ENCODE results near the gene TUBGCP6. TPM values are rescaled to one million over a fixed set of nuclear protein-coding genes. Genes with fewer than 3 reads are reported as not detected.

The TUBGCP6 gene
- total RNA-seq, 1 donor from 2014 or later: 45.4 TPM

DNA sequence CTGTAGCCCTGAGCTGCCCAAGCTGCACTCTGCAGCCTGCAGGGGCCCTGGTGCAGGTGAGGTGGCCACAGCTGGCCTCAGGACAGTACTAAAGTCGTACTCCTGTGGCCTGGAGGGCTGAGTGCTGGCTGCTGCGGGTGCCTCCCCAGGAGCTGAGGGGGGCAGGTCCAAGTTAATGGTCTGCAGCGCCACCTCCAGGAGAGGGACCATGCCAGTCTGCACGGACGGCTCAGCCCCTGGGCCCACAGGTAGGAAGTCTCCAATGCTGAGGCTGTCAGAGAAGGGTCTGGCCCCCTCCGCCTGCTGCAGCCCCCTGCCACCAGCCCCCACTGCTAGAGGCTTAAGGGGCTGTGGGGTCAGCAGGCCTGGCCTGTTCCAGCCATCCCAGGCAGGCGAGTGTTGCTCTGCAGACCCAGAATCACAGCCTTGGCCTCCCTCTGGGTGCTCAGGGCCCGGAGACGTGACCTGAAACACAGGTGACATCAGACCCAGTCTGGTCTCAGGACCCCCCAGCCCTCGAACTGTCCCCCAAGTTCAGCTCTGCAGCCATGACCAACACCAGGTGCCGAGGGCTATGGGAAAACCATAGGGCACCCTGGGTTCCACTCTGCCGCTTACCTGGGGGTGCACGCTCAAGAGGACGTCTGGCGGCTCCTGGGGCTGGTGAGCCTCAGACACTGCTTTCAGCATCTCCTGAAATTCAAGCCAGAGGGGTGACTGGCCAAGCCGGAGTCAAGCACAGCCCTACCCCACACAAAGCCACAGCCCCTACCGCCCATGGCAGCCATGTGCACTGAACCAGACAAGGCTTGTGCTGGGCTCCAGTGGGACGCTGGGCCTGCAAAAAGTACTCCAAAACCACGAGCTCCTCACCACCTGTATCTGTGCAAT, 23.2 kb downstream of the TUBGCP6 start:
- H3K36me3 ChIP-seq: peaks cover 0 to 85% of the 10 kb centered on the region in 2 donors
- intact Hi-C loops (cut with DNase I): no loop called here
- H3K27ac ChIP-seq: no peak overlapping the region
- no peaks in the 10 kb centered on the region for H3K27me3 ChIP-seq
- H3K4me1 ChIP-seq: no peaks in the 10 kb centered on the region
- no peak for TF ChIP-seq POLR2A (IDR thresholded peaks at IDR 0.05)
- TF ChIP-seq POLR2AphosphoS5 (IDR thresholded peaks at IDR 0.05; ENCODE audit: insufficient read depth in 1 of 2, low read depth in 1 of 2): no peak
- TF ChIP-seq, protein P1, sequence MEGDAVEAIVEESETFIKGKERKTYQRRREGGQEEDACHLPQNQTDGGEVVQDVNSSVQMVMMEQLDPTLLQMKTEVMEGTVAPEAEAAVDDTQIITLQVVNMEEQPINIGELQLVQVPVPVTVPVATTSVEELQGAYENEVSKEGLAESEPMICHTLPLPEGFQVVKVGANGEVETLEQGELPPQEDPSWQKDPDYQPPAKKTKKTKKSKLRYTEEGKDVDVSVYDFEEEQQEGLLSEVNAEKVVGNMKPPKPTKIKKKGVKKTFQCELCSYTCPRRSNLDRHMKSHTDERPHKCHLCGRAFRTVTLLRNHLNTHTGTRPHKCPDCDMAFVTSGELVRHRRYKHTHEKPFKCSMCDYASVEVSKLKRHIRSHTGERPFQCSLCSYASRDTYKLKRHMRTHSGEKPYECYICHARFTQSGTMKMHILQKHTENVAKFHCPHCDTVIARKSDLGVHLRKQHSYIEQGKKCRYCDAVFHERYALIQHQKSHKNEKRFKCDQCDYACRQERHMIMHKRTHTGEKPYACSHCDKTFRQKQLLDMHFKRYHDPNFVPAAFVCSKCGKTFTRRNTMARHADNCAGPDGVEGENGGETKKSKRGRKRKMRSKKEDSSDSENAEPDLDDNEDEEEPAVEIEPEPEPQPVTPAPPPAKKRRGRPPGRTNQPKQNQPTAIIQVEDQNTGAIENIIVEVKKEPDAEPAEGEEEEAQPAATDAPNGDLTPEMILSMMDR (IDR thresholded peaks at IDR 0.05): no peak
- no peaks in the 10 kb centered on the region for H3K9me3 ChIP-seq
- DNase-seq (ENCODE audit: extremely low spot score in 2 of 2): no peak
- no peak overlapping the region for H3K4me3 ChIP-seq

DNA sequence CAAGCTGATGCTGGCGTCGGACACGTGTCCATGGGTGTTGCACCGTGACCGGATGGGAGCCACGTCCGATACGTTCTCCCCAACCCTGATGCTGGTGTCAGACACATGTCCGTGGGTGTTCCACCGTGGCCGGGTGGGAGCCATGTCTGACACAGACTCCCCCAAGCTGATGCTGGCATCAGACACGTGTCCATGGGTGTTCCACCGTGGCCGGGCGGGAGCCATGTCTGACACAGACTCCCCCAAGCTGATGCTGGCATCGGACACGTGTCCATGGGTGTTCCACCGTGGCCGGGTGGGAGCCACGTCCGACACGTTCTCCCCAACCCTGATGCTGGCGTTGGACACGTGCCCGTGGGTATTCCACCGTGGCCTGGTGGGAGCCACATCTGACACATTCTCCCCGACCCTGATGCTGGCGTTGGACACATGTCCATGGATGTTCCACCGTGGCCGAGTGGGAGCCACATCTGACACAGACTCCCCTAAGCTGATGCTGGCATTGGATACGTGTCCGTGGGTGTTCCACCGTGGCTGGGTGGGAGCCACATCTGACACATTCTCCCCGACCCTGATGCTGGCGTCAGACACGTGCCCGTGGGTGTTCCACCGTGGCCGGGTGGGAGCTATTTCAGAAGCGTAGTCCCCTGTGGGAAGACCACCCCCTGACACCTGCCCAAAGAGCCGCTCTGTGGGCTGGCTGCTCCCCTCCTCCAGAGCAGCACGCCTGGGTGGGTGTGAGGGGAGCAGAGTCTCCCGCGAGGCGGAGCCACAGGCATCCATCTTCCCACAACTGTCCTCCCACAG, 24.0 kb downstream of the TUBGCP6 start:
- intact Hi-C loops (cut with DNase I): no loop called here
- H3K36me3 ChIP-seq: peaks cover 0 to 85% of the 10 kb centered on the region in 2 donors
- DNase-seq (ENCODE audit: extremely low spot score in 2 of 2): no peak

DNA sequence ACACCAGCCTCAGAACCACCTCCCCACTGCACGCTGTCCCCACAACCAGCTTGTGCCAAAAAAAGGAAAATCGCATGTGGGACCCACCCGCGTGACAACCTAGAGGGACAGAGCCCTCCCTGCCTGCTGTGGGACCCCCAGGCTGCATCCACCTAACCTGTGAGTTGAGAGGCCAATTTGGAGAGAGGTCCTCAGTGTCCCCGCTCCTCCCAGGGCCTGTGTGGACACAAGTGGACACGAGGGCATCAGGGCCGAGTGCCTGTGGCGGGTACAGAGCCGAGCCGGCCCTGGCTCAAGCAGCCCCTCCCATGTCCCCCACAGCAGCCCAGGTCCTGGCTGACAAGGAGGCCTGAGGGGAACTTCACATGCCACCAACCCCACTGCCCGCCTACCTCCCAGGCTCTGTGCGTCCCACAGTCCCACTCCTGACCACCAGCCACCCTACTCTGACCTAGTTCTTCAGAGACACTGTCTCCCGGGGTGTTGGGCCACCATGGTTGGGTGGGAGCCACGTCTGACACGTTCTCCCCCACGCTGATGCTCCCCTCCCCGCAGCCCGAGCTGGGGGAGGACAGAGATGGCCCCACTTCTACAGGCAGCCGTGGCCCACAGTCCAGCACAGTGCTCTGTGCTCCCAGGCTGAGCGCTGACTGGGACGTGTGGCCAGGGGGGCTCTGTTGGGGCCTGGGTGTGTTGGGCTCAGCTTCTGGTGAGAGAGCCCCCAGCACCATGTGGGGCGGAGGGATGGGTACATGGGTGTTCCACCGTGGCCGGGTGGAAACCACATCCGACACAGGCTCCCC, 24.8 kb downstream of the TUBGCP6 start:
- no peak for TF ChIP-seq POLR2A (IDR thresholded peaks at IDR 0.05)
- TF ChIP-seq, protein P1 (IDR thresholded peaks at IDR 0.05): no peak
- no peak for TF ChIP-seq POLR2AphosphoS5 (IDR thresholded peaks at IDR 0.05; ENCODE audit: insufficient read depth in 1 of 2, low read depth in 1 of 2)
- H3K27ac ChIP-seq: no peak overlapping the region
- intact Hi-C loops (cut with DNase I): no loop called here

More for the DNA sequence above, 24.0 kb downstream of the TUBGCP6 start:
- Histone ChIP-seq H3K27me3 (no peaks in the 10 kb centered on the region), H3K9me3 (no peaks in the 10 kb centered on the region), H3K4me1 (no peaks in the 10 kb centered on the region), H3K27ac (no peak overlapping the region), H3K4me3 (no peak overlapping the region)
- no peak for TF ChIP-seq POLR2AphosphoS5 (IDR thresholded peaks at IDR 0.05; ENCODE audit: insufficient read depth in 1 of 2, low read depth in 1 of 2)
- no peak for TF ChIP-seq POLR2A (IDR thresholded peaks at IDR 0.05)
- TF ChIP-seq, protein P1 (IDR thresholded peaks at IDR 0.05): no peak

DNA sequence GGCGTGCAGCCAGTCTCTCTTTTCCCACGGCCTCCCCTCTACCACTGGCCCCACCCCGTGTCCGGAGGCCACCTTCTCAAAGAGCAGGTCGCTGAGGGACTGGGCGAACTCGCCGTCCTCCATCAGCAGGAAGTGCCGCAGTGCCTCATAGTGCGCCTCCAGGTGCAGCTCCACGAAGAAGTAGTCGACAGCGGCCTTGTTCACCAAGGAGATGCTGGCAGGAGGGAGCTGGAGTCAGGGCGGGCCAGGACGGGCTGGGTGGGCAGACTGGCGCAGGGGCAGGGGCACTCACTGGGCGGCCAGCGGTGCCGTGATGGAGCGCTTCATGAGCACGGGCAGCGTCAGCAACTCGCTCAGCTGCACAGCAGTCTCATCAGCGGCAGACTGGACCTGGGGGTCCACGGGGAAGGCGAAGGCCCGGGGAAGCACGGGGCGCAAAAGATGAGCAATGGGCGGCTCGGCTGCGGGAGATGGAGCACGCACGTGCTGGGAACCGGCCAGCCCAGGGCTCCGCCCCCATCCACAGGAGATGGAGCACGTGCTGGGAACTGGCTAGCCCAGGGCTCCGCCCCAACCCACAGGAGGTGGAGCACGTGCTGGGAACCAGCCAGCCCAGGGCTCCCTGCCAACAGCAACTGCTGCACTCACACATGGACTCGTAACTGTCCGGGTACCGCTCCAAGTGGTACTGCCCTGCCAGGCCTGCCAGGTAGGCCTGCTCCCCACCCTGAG, 25.7 kb downstream of the TUBGCP6 start:
- Histone ChIP-seq H3K36me3 (peaks cover 0 to 84% of the 10 kb centered on the region in 2 donors), H3K4me3 (no peak overlapping the region), H3K9me3 (no peaks in the 10 kb centered on the region), H3K4me1 (no peaks in the 10 kb centered on the region), H3K27me3 (no peaks in the 10 kb centered on the region), H3K27ac (no peak overlapping the region)
- DNase-seq (ENCODE audit: extremely low spot score in 2 of 2): no peak
- peak; percentile 31 to 33 for TF ChIP-seq POLR2AphosphoS5 (IDR thresholded peaks at IDR 0.05; ENCODE audit: insufficient read depth in 1 of 2, low read depth in 1 of 2)
- TF ChIP-seq, protein P1 (IDR thresholded peaks at IDR 0.05): no peak
- no peak for TF ChIP-seq POLR2A (IDR thresholded peaks at IDR 0.05)
- intact Hi-C loops (cut with DNase I): no loop called here

More for the DNA sequence above, 24.8 kb downstream of the TUBGCP6 start:
- H3K36me3 ChIP-seq: peaks cover 0 to 85% of the 10 kb centered on the region in 2 donors
- DNase-seq (ENCODE audit: extremely low spot score in 2 of 2): no peak
- H3K27me3 ChIP-seq: no peaks in the 10 kb centered on the region
- no peaks in the 10 kb centered on the region for H3K9me3 ChIP-seq
- H3K4me1 ChIP-seq: no peaks in the 10 kb centered on the region
- H3K4me3 ChIP-seq: no peak overlapping the region
